Measurements from ENCODE around the gene DUSP15.
"Not testable (repeated sequence)": the region's sequence is repeated elsewhere in the genome, so short reads cannot be mapped to it uniquely, and the experiment has no call there.

DUSP15 gene

DNA sequence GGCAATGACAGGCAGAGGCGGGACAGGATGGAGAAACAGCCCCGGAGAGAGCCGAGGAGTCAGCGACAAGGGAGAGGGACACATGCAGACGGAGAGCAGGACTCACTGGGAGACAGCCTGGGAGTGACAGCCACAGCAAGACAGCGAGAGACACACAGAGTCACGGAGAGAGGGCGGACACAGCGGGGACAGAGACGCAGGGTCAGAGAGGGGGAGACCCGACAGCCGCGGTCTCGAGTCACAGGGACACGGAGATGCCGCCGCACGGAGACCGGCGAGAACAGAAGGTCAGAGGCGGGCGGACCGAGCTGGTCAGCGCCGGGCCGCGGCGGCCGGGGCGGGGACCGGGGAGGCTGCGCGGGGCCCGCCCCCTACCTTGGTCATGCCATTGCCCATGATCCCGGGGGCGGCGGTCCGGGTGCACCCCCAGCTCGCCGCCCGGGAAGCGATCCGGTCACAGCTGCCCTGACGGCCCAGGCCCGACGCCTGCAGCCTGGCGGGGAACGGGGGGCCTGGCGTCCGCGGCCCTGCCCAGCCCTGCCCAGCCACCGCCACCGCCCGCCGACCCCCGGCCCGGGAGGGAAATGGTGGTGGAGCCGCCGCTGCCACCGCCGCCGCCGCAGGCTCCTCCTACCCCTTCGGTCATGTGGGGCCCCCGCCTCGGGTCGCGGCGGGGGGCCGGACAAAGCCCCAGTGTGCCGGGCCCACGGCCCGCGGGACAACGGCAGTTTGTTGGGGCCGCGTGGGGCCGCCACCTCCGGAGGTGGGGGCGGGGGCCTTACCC is at the start of gene DUSP15, which contains the start of gene TTLL9:
Gene DUSP15, minus strand, starts transcription at position 586 of the 784 bp plus-strand sequence. Its CDS starts 190 bp downstream, at position 396.
Gene TTLL9, plus strand, starts transcription at position 693 of the 784 bp plus-strand sequence. CDS start 493 bp downstream, outside the sequence.
- Mint-ChIP-seq H3K27me3 (peaks cover 26% of the 10 kb centered on the region), H3K4me1 (peaks cover 32% of the 10 kb centered on the region), H3K4me3 (peak within 1 kb of the TSS; percentile 95), H3K9me3 (no peaks in the 10 kb centered on the region), H3K36me3 (peaks cover 4% of the 10 kb centered on the region), H3K27ac (peak within 1 kb of the TSS; percentile 75)
- DNase-seq (ENCODE audit: low spot score in 2 of 2) (peak in 1 of 2 donors; percentile 43), ATAC-seq (ENCODE audit: low read depth) (peak; percentile 49)

DNA sequence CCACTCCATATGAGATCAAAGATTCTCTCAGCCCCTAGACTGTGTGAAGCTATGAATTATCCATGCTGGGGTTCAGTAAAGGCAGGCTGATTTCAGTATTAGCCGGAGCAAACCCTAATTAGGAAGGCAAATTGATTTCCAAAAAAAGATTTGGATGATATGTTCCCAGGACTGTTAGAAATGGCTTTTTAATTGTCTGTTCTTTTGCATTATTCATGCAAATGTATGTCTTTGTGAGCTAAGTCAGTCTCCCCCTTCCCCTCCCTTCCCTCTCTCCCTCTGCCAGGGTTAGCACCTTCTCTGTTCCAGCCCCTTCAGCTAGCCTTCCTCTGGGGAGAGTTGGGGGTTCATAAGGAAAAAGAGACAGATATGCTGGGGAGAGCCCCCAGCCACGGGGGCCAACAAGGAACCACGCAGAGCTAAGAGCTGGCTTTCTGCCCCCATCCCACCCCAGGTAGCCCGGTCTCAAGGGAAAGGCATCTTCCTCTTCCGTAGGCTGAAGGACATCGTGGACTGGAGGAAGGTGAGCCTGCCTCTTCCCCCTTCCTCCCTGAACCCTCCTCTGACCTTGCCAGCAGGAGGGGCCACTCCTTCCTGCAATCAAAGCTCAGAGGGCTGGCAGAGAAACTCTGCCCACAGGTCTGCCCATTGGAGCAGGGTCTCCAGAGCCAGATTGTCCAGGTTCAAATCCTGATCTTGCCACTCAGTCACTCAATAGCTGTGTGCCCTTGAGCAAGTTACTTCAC is 49.3 kb upstream of the DUSP15 start:
- peaks cover 13% of the 10 kb centered on the region for H3K27me3 Mint-ChIP-seq
- H3K9me3 Mint-ChIP-seq, result no peaks in the 10 kb centered on the region
- H3K36me3 Mint-ChIP-seq, result no peaks in the 10 kb centered on the region

DNA sequence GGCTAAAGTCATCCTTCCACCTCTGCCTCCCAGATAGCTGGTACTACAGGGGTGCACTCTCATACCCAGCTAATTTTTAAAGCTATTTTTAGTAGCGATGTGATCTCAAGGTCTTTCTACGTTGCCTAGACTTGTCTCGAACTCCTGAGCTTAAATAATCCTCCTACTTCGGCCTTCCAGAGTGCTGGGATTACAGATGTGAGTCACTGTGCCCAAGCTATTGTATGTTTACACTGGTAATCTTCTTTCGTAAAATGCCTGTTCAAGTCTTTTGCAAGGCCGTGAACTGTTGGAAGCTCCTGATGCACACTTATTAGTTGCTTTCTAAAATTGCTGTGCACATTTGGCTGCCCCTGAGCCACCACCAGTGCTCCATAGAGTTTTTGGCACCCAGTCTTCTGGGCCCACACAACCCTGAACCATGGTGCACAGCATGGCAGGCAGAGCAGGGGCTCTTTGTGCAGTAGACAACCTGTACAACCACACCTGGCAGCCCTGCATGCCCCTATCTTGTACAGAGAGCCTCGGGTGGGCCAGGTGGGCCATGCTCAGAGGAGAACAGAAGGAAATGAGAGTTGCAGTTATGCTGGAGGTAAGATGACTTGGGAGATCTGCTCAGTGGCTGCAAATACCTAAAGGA is 48.3 kb upstream of the DUSP15 start:
- Mint-ChIP-seq H3K4me3 (no peak overlapping the region), H3K9me3 (no peaks in the 10 kb centered on the region), H3K27me3 (peaks cover 4% of the 10 kb centered on the region), H3K36me3 (no peaks in the 10 kb centered on the region), H3K27ac (no peak overlapping the region), H3K4me1 (peaks cover 8% of the 10 kb centered on the region)
- ATAC-seq (ENCODE audit: low read depth), result no peak
- DNase-seq (ENCODE audit: low spot score in 2 of 2), result no peak

More for the DNA sequence above, 49.3 kb upstream of the DUSP15 start:
- no peak overlapping the region for H3K4me3 Mint-ChIP-seq
- H3K4me1 Mint-ChIP-seq, result peaks cover 16% of the 10 kb centered on the region
- DNase-seq (ENCODE audit: low spot score in 2 of 2), result no peak
- H3K27ac Mint-ChIP-seq, result no peak overlapping the region
- ATAC-seq (ENCODE audit: low read depth), result no peak

GRCh38 chr20:31917962-31918412 is 47.7 kb upstream of the DUSP15 start:
- not testable (repeated sequence) for H3K9me3 Mint-ChIP-seq; H3K36me3 Mint-ChIP-seq; H3K4me1 Mint-ChIP-seq; ATAC-seq (ENCODE audit: low read depth); H3K27ac Mint-ChIP-seq; H3K27me3 Mint-ChIP-seq; H3K4me3 Mint-ChIP-seq; DNase-seq (ENCODE audit: low spot score in 2 of 2)

DNA sequence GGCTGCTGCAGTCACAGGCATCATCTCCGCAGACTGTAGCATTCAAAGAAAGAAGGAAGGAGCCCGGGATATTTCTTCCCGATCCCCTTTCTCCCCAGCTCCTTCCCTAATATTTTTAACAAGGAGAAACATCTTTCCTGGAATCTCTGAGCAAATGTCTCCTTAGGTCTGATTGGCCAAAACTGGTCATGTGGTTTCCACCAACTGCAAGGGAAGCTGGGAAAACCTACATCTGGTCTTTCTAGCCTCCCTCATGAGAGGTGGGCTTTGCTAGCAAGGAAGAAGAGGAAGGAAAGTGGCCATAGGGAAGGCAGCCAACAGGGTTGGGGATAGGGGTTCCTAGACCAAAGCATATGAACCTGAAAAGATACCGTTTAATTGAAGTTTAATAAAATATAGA is 46.4 kb upstream of the DUSP15 start:
- no peak for ATAC-seq (ENCODE audit: low read depth)
- peaks cover 1% of the 10 kb centered on the region for H3K36me3 Mint-ChIP-seq
- H3K27ac Mint-ChIP-seq, result no peak overlapping the region
- peaks cover 5% of the 10 kb centered on the region for H3K4me1 Mint-ChIP-seq
- no peak for DNase-seq (ENCODE audit: low spot score in 2 of 2)
- peaks cover 1% of the 10 kb centered on the region for H3K27me3 Mint-ChIP-seq
- H3K4me3 Mint-ChIP-seq, result no peak overlapping the region
- no peaks in the 10 kb centered on the region for H3K9me3 Mint-ChIP-seq

- no peaks in the 10 kb centered on the region for H3K9me3 Mint-ChIP-seq
- H3K27me3 Mint-ChIP-seq, result peaks cover under 1% of the 10 kb centered on the region
- H3K27ac Mint-ChIP-seq, result no peak overlapping the region
- H3K4me3 Mint-ChIP-seq, result no peak overlapping the region
- H3K36me3 Mint-ChIP-seq, result peaks cover 1% of the 10 kb centered on the region
- DNase-seq (ENCODE audit: low spot score in 2 of 2), result no peak
- peaks cover 5% of the 10 kb centered on the region for H3K4me1 Mint-ChIP-seq
- no peak for ATAC-seq (ENCODE audit: low read depth)
Observed at GRCh38 chr20:31915491-31916280, 45.4 kb upstream of the DUSP15 start.

DNA sequence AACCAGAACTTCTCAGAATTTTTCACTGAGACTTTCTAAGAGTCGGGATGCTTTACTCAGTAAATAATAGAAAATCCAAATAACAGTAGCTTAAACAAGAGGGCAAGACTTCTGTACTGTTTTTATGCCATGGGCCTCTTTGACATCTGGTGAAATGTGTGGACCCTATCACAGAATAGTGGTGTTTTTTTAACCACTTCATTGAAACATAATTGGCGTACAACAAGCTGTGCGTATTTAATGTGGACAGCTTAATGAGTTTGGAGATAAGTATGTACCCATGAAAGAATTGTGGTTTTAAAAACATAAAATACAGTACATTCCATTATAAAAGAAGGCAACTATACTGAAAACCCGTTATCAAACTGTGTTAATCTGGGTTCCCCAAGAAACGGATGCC is 43.8 kb upstream of the DUSP15 start:
- no peak overlapping the region for H3K4me3 Mint-ChIP-seq
- no peaks in the 10 kb centered on the region for H3K27me3 Mint-ChIP-seq
- no peak overlapping the region for H3K27ac Mint-ChIP-seq
- H3K4me1 Mint-ChIP-seq, result peaks cover 5% of the 10 kb centered on the region
- no peaks in the 10 kb centered on the region for H3K9me3 Mint-ChIP-seq
- DNase-seq (ENCODE audit: low spot score in 2 of 2) (no peak), ATAC-seq (ENCODE audit: low read depth) (no peak)
- peaks cover 1% of the 10 kb centered on the region for H3K36me3 Mint-ChIP-seq

GRCh38 chr20:31913431-31914157 is 43.3 kb upstream of the DUSP15 start:
- no peak for DNase-seq (ENCODE audit: low spot score in 2 of 2)
- Mint-ChIP-seq H3K36me3 (peaks cover 1% of the 10 kb centered on the region), H3K27ac (no peak overlapping the region), H3K4me1 (peaks cover 5% of the 10 kb centered on the region), H3K4me3 (no peak overlapping the region), H3K27me3 (no peaks in the 10 kb centered on the region), H3K9me3 (no peaks in the 10 kb centered on the region)
- ATAC-seq (ENCODE audit: low read depth), result no peak

GRCh38 chr20:31910071-31910803 is 39.9 kb upstream of the DUSP15 start:
- Mint-ChIP-seq H3K27me3 (no peaks in the 10 kb centered on the region), H3K27ac (no peak overlapping the region), H3K4me1 (no peaks in the 10 kb centered on the region), H3K4me3 (no peak overlapping the region), H3K36me3 (peaks cover 1% of the 10 kb centered on the region), H3K9me3 (no peaks in the 10 kb centered on the region)
- ATAC-seq (ENCODE audit: low read depth), result no peak
- DNase-seq (ENCODE audit: low spot score in 2 of 2), result no peak

DNA sequence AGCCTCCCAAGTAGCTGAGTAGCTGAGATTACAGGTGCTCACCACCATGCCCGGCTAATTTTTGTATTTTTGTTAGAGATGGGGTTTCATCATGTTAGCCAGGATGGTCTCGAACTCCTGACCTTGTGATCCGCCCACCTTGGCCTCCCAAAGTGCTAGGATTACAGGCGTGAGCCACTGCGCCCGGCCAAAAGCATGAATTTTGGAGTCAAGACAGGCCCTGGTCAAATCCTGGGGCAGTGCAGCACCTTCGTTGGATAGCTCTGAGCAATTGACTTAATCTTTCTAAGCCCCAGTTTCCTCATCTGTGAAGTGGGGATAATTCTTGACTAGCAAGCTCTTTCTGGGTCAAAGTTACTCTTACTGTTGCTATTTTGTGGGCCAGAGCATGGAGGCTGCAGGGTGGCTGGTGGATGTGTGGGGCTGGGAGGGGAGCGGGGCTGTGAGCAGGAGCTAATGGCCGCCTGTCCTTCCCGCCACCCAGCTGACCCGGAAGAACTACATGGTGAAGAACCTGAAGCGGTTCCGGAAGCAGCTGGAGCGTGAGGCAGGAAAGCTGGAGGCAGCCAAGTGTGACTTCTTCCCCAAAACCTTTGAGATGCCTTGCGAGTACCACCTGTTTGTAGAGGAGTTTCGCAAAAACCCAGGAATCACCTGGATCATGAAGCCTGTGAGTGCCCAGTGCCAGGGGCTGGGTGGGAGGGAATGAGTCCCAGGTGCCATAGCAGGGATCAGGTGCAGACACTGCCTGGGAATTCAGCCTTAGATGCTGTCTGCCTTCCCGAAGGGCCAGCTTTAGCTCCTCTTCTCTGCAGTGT is 39.1 kb upstream of the DUSP15 start:
- H3K9me3 Mint-ChIP-seq, result no peaks in the 10 kb centered on the region
- DNase-seq (ENCODE audit: low spot score in 2 of 2) (no peak), ATAC-seq (ENCODE audit: low read depth) (no peak)
- H3K27ac Mint-ChIP-seq, result no peak overlapping the region
- no peak overlapping the region for H3K4me3 Mint-ChIP-seq
- no peaks in the 10 kb centered on the region for H3K4me1 Mint-ChIP-seq
- peaks cover 1% of the 10 kb centered on the region for H3K36me3 Mint-ChIP-seq
- H3K27me3 Mint-ChIP-seq, result no peaks in the 10 kb centered on the region

DNA sequence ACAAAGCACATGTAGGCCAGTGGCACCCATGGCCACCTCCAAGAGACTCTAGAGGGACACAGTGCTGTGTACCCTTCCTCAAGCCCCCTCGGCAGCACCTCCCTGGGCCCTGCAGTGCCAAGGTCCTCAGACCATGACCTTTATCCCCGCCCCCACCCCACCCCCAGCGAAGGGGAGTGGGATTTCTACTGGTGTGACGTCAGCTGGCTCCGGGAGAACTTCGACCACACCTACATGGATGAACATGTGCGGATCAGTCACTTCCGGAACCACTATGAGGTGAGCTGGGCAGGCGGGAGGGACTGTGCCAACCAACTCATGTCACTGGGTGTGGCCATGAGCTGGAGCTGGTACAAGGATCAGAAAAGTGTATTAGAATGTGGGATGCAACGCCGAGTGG is 38.1 kb upstream of the DUSP15 start:
- no peak overlapping the region for H3K4me3 Mint-ChIP-seq
- no peaks in the 10 kb centered on the region for H3K9me3 Mint-ChIP-seq
- DNase-seq (ENCODE audit: low spot score in 2 of 2) (no peak), ATAC-seq (ENCODE audit: low read depth) (no peak)
- H3K36me3 Mint-ChIP-seq, result peaks cover 1% of the 10 kb centered on the region
- H3K4me1 Mint-ChIP-seq, result no peaks in the 10 kb centered on the region
- no peaks in the 10 kb centered on the region for H3K27me3 Mint-ChIP-seq
- H3K27ac Mint-ChIP-seq, result no peak overlapping the region

DNA sequence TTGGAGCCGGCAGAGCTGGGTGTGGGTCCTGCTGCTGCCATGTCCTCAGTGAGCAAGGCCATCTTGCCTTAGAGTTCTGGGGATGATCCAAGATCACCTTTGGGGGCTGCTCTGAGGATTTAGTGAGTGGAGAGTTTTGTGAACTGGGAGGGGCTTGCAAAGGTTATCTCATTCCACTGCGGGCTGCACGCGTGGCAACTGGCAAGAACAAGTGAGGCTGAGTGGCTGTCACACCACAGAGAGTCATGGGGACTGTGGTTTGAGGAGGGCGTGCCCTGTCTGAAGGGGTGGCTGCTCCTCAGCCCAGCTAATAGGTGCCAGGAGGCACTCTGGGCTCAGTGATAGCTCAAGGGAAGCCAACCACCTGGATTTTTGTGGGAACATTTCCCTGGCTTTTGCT is 37.7 kb upstream of the DUSP15 start:
- H3K36me3 Mint-ChIP-seq, result peaks cover 1% of the 10 kb centered on the region
- H3K9me3 Mint-ChIP-seq, result no peaks in the 10 kb centered on the region
- DNase-seq (ENCODE audit: low spot score in 2 of 2) (no peak), ATAC-seq (ENCODE audit: low read depth) (no peak)
- no peak overlapping the region for H3K27ac Mint-ChIP-seq
- no peaks in the 10 kb centered on the region for H3K27me3 Mint-ChIP-seq
- H3K4me3 Mint-ChIP-seq, result no peak overlapping the region
- H3K4me1 Mint-ChIP-seq, result no peaks in the 10 kb centered on the region
